HEK293 (cell line): ENCODE results near the gene NCLN.

Experiments used
- CTCF ChIA-PET: fragments of 350-600 bp; formaldehyde crosslinking; extraction: SDS; loops from one replicate; lab custom pipeline; 2021; ENCODE audit warnings: antibody characterized with exemption; lab: Yijun Ruan, JAX
- POLR2A ChIA-PET: fragments of 300-600 bp; formaldehyde crosslinking; extraction: SDS; loops from one replicate; lab custom pipeline; 2020; ENCODE audit warnings: antibody characterized with exemption, inconsistent platforms; lab: Yijun Ruan, JAX
- H3K27ac ChIP-seq: fragments of 200-500 bp; sonication (Bioruptor generic); 2 replicates; pipeline ENCODE4 v1.5.1; 2014; ENCODE audit warnings: low read depth, low read length, control low read depth, inconsistent platforms; ENCODE audit errors: extremely low read depth
- H3K36me3 ChIP-seq, 2 experiments: fragments of 200-500 bp in 1 of 2; sonication (Bioruptor generic) in 1 of 2; 1 replicate in 1 of 2; 2 replicates in 1 of 2; pipeline ENCODE4 v1.5.1; 2014 to 2017; ENCODE audit warnings: inconsistent platforms in 2 of 2, low read length in 2 of 2; ENCODE audit not compliant: control insufficient read depth in 2 of 2, insufficient read depth in 1 of 2
- H3K4me1 ChIP-seq: fragments of 200-500 bp; sonication (Bioruptor generic); 2 replicates; pipeline ENCODE4 v1.5.1; 2014; ENCODE audit warnings: mild to moderate bottlenecking, low read length, inconsistent platforms; ENCODE audit not compliant: control insufficient read depth, insufficient read depth
- H3K4me3 ChIP-seq: 2 replicates; pipeline ENCODE4 v1.5.1; 2011; ENCODE audit warnings: low read depth, mild to moderate bottlenecking, control low read depth, low read length, moderate library complexity
- H3K9me3 ChIP-seq: fragments of 200-500 bp; sonication (Bioruptor generic); 2 replicates; pipeline ENCODE4 v1.5.1; 2014; ENCODE audit warnings: low read depth, low read length, inconsistent platforms; ENCODE audit not compliant: control insufficient read depth, insufficient read depth
- BCL11A ChIP-seq: fragments of 450-650 bp; formaldehyde crosslinking; IDR thresholded peaks from 2 replicates; pipeline ENCODE4 v1.5.1; 2016; ENCODE audit warnings: low read depth, missing biosample characterization, missing genetic modification characterization
- GFI1B ChIP-seq: fragments of 450-650 bp; formaldehyde crosslinking; IDR thresholded peaks from 2 replicates; pipeline ENCODE4 v1.5.1; 2016; ENCODE audit warnings: missing biosample characterization, missing genetic modification characterization
- GLI2 ChIP-seq: fragments of 450-650 bp; formaldehyde crosslinking; IDR thresholded peaks from 2 replicates; pipeline ENCODE4; 2017; ENCODE audit warnings: missing biosample characterization, missing genetic modification characterization, low read depth, borderline replicate concordance
- KLF8 ChIP-seq: fragments of 450-650 bp; formaldehyde crosslinking; IDR thresholded peaks from 2 replicates; pipeline ENCODE4 v1.5.1; 2016; ENCODE audit warnings: missing biosample characterization, missing genetic modification characterization
- KLF9 ChIP-seq: fragments of 450-650 bp; formaldehyde crosslinking; IDR thresholded peaks from 2 replicates; pipeline ENCODE4 v1.5.1; 2016; ENCODE audit warnings: missing biosample characterization, missing genetic modification characterization, low read depth
- MYNN ChIP-seq: fragments of 450-650 bp; formaldehyde crosslinking; IDR thresholded peaks from 2 replicates; pipeline ENCODE4 v1.5.1; 2016; ENCODE audit warnings: missing biosample characterization, missing genetic modification characterization, borderline replicate concordance
- SP7 ChIP-seq: fragments of 450-650 bp; formaldehyde crosslinking; IDR thresholded peaks from 2 replicates; pipeline ENCODE4 v1.5.1; 2016; ENCODE audit warnings: missing biosample characterization, missing genetic modification characterization
- ZBTB1 ChIP-seq: fragments of 450-650 bp; formaldehyde crosslinking; IDR thresholded peaks from 2 replicates; pipeline ENCODE4 v1.5.1; 2016; ENCODE audit warnings: missing biosample characterization, missing genetic modification characterization
- ZFHX2 ChIP-seq: fragments of 450-650 bp; formaldehyde crosslinking; conservative IDR thresholded peaks from 2 replicates; pipeline ENCODE4 v1.5.1; 2016; ENCODE audit warnings: missing biosample characterization, missing genetic modification characterization
- ZIC2 ChIP-seq: fragments of 450-650 bp; formaldehyde crosslinking; IDR thresholded peaks from 2 replicates; pipeline ENCODE4 v1.5.1; 2016; ENCODE audit warnings: missing biosample characterization, missing genetic modification characterization
- ZNF112 ChIP-seq: fragments of 450-650 bp; formaldehyde crosslinking; IDR thresholded peaks from 2 replicates; pipeline ENCODE4 v1.5.0; 2017; ENCODE audit warnings: missing biosample characterization, missing genetic modification characterization
- ZNF138 ChIP-seq: fragments of 450-650 bp; formaldehyde crosslinking; IDR thresholded peaks from 2 replicates; pipeline ENCODE4 v1.5.1; 2016; ENCODE audit warnings: missing biosample characterization, missing genetic modification characterization, borderline replicate concordance
- ZNF184 ChIP-seq: fragments of 450-650 bp; IDR thresholded peaks from 2 replicates; pipeline ENCODE4 v1.5.1; 2018; ENCODE audit warnings: missing biosample characterization, mild to moderate bottlenecking, missing genetic modification characterization
- ZNF221 ChIP-seq: fragments of 450-650 bp; formaldehyde crosslinking; IDR thresholded peaks from 2 replicates; pipeline ENCODE4 v1.5.1; 2017; ENCODE audit warnings: missing biosample characterization, missing genetic modification characterization, borderline replicate concordance
- ZNF223 ChIP-seq: fragments of 450-650 bp; formaldehyde crosslinking; IDR thresholded peaks from 2 replicates; pipeline ENCODE4 v1.5.1; 2016; ENCODE audit warnings: missing biosample characterization, missing genetic modification characterization
- ZNF23 ChIP-seq: fragments of 450-650 bp; formaldehyde crosslinking; IDR thresholded peaks from 2 replicates; pipeline ENCODE4 v1.5.1; 2016; ENCODE audit warnings: missing biosample characterization, missing genetic modification characterization, borderline replicate concordance
- ZNF248 ChIP-seq: fragments of 450-650 bp; formaldehyde crosslinking; IDR thresholded peaks from 2 replicates; pipeline ENCODE4 v1.5.1; 2017; ENCODE audit warnings: missing biosample characterization, missing genetic modification characterization
- ZNF324 ChIP-seq: fragments of 450-650 bp; formaldehyde crosslinking; IDR thresholded peaks from 2 replicates; pipeline ENCODE4 v1.5.1; 2016; ENCODE audit warnings: missing biosample characterization, missing genetic modification characterization
- ZNF37A ChIP-seq: fragments of 450-650 bp; IDR thresholded peaks from 2 replicates; pipeline ENCODE4 v1.5.1; 2018; ENCODE audit warnings: missing biosample characterization, missing genetic modification characterization
- ZNF623 ChIP-seq: fragments of 450-650 bp; formaldehyde crosslinking; IDR thresholded peaks from 2 replicates; pipeline ENCODE4 v1.5.1; 2016; ENCODE audit warnings: missing biosample characterization, missing genetic modification characterization
- ZSCAN23 ChIP-seq: fragments of 450-650 bp; formaldehyde crosslinking; IDR thresholded peaks from 2 replicates; pipeline ENCODE4 v1.5.1; 2016; ENCODE audit warnings: missing biosample characterization, missing genetic modification characterization
- TF ChIP-seq, protein P1 (sequence below): fragments of 450-650 bp; formaldehyde crosslinking; IDR thresholded peaks from 2 replicates; pipeline ENCODE4 v1.5.1; 2016; ENCODE audit warnings: missing biosample characterization, missing genetic modification characterization
- TF ChIP-seq, protein P2 (sequence below): fragments of 450-650 bp; formaldehyde crosslinking; IDR thresholded peaks from 2 replicates; pipeline ENCODE4 v1.5.1; 2016; ENCODE audit warnings: missing biosample characterization, missing genetic modification characterization
- TF ChIP-seq, protein P3 (sequence below): fragments of 450-650 bp; formaldehyde crosslinking; IDR thresholded peaks from 2 replicates; pipeline ENCODE4 v1.5.1; 2016; ENCODE audit warnings: missing biosample characterization, missing genetic modification characterization
- TF ChIP-seq, protein P4 (sequence below): fragments of 450-650 bp; formaldehyde crosslinking; IDR thresholded peaks from 2 replicates; pipeline ENCODE4 v1.5.0; 2017; ENCODE audit warnings: missing biosample characterization, missing genetic modification characterization, borderline replicate concordance
- TF ChIP-seq, protein P5 (sequence below): fragments of 450-650 bp; formaldehyde crosslinking; IDR thresholded peaks from 2 replicates; pipeline ENCODE4 v1.5.1; 2016; ENCODE audit warnings: missing biosample characterization, missing genetic modification characterization
- TF ChIP-seq, protein P6 (sequence below): fragments of 450-650 bp; formaldehyde crosslinking; IDR thresholded peaks from 2 replicates; pipeline ENCODE4 v1.5.1; 2017; ENCODE audit warnings: missing biosample characterization, missing genetic modification characterization

NCLN gene

DNA sequence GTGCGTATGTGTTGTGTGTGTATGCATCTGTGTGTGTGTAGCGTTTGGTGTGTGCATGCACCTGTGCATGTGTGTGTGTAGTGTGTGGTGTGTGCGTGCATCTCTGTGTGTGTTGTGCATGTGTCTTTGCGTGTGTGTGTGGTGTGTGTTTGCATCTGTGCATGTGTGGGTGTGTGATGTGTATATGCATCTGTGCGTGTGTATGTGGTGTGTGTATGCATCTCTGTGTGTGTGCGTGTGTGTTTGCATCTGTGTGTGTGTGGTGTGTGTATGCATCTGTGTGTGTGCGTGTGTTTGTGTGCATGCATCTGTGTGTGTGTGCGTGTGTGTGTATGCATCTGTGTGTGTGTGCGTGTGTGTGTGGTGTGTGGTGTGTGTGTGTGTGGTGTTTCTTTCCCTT is 59.3 kb downstream of the NCLN start:
- Histone ChIP-seq H3K36me3 (no peaks in the 10 kb centered on the region), H3K9me3 (no peaks in the 10 kb centered on the region), H3K4me3 (no peak overlapping the region), H3K4me1 (no peaks in the 10 kb centered on the region), H3K27ac (no peak overlapping the region)
- POLR2A ChIA-PET: interaction anchor here (0.6 kb wide), 1 partner anchor 8 kb away, joined by 3 read pairs; no protein-coding TSS in a partner anchor
- CTCF ChIA-PET: no interaction called here
- TF ChIP-seq, protein P1, sequence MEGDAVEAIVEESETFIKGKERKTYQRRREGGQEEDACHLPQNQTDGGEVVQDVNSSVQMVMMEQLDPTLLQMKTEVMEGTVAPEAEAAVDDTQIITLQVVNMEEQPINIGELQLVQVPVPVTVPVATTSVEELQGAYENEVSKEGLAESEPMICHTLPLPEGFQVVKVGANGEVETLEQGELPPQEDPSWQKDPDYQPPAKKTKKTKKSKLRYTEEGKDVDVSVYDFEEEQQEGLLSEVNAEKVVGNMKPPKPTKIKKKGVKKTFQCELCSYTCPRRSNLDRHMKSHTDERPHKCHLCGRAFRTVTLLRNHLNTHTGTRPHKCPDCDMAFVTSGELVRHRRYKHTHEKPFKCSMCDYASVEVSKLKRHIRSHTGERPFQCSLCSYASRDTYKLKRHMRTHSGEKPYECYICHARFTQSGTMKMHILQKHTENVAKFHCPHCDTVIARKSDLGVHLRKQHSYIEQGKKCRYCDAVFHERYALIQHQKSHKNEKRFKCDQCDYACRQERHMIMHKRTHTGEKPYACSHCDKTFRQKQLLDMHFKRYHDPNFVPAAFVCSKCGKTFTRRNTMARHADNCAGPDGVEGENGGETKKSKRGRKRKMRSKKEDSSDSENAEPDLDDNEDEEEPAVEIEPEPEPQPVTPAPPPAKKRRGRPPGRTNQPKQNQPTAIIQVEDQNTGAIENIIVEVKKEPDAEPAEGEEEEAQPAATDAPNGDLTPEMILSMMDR: no peak; the same call in 1 of the 2 replicates
- no peak for TF ChIP-seq ZBTB1 (tag by site-specific recombination)
- TF ChIP-seq ZNF184 (tag by site-specific recombination): no peak
- TF ChIP-seq, protein P2, sequence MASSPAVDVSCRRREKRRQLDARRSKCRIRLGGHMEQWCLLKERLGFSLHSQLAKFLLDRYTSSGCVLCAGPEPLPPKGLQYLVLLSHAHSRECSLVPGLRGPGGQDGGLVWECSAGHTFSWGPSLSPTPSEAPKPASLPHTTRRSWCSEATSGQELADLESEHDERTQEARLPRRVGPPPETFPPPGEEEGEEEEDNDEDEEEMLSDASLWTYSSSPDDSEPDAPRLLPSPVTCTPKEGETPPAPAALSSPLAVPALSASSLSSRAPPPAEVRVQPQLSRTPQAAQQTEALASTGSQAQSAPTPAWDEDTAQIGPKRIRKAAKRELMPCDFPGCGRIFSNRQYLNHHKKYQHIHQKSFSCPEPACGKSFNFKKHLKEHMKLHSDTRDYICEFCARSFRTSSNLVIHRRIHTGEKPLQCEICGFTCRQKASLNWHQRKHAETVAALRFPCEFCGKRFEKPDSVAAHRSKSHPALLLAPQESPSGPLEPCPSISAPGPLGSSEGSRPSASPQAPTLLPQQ (tag by site-specific recombination): no peak
- no peak for TF ChIP-seq GFI1B (tag by site-specific recombination)
- TF ChIP-seq ZNF223: no peak
- no peak for TF ChIP-seq ZFHX2 (tag by site-specific recombination)
- TF ChIP-seq ZNF112: 0 out of 2 replicates have a peak, but pooled peaks have one; percentile 11
- TF ChIP-seq BCL11A (tag by site-specific recombination): no peak
- TF ChIP-seq, protein P3, sequence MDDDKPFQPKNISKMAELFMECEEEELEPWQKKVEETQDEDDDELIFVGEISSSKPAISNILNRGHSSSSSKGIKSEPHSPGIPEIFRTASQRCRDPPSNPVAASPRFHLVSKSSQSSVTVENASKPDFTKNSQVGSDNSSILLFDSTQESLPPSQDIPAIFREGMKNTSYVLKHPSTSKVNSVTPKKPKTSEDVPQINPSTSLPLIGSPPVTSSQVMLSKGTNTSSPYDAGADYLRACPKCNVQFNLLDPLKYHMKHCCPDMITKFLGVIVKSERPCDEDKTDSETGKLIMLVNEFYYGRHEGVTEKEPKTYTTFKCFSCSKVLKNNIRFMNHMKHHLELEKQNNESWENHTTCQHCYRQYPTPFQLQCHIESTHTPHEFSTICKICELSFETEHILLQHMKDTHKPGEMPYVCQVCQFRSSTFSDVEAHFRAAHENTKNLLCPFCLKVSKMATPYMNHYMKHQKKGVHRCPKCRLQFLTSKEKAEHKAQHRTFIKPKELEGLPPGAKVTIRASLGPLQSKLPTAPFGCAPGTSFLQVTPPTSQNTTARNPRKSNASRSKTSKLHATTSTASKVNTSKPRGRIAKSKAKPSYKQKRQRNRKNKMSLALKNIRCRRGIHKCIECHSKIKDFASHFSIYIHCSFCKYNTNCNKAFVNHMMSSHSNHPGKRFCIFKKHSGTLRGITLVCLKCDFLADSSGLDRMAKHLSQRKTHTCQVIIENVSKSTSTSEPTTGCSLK: no peak
- TF ChIP-seq, protein P4, sequence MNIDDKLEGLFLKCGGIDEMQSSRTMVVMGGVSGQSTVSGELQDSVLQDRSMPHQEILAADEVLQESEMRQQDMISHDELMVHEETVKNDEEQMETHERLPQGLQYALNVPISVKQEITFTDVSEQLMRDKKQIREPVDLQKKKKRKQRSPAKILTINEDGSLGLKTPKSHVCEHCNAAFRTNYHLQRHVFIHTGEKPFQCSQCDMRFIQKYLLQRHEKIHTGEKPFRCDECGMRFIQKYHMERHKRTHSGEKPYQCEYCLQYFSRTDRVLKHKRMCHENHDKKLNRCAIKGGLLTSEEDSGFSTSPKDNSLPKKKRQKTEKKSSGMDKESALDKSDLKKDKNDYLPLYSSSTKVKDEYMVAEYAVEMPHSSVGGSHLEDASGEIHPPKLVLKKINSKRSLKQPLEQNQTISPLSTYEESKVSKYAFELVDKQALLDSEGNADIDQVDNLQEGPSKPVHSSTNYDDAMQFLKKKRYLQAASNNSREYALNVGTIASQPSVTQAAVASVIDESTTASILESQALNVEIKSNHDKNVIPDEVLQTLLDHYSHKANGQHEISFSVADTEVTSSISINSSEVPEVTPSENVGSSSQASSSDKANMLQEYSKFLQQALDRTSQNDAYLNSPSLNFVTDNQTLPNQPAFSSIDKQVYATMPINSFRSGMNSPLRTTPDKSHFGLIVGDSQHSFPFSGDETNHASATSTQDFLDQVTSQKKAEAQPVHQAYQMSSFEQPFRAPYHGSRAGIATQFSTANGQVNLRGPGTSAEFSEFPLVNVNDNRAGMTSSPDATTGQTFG (tag by site-specific recombination): 0 out of 2 replicates have a peak, but pooled peaks have one; percentile 37
- no peak for TF ChIP-seq KLF9 (tag by site-specific recombination)
- no peak for TF ChIP-seq ZNF37A (tag by site-specific recombination)
- TF ChIP-seq ZIC2 (tag by site-specific recombination): no peak
- no peak for TF ChIP-seq ZNF138
- TF ChIP-seq ZNF23 (tag by site-specific recombination): no peak
- no peak for TF ChIP-seq ZNF623
- no peak for TF ChIP-seq ZNF221 (tag by site-specific recombination)
- no peak for TF ChIP-seq MYNN (tag by site-specific recombination)
- no peak for TF ChIP-seq SP7
- TF ChIP-seq KLF8: no peak
- TF ChIP-seq GLI2 (tag by site-specific recombination): no peak
- peak; percentile 71; the same call in 1 of the 2 replicates for TF ChIP-seq ZNF248 (tag by site-specific recombination)
- TF ChIP-seq ZNF324 (tag by site-specific recombination): no peak
- TF ChIP-seq, protein P5, sequence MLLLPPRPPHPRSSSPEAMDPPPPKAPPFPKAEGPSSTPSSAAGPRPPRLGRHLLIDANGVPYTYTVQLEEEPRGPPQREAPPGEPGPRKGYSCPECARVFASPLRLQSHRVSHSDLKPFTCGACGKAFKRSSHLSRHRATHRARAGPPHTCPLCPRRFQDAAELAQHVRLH (tag by site-specific recombination): no peak
- TF ChIP-seq ZSCAN23 (tag by site-specific recombination): no peak
- TF ChIP-seq, protein P6, sequence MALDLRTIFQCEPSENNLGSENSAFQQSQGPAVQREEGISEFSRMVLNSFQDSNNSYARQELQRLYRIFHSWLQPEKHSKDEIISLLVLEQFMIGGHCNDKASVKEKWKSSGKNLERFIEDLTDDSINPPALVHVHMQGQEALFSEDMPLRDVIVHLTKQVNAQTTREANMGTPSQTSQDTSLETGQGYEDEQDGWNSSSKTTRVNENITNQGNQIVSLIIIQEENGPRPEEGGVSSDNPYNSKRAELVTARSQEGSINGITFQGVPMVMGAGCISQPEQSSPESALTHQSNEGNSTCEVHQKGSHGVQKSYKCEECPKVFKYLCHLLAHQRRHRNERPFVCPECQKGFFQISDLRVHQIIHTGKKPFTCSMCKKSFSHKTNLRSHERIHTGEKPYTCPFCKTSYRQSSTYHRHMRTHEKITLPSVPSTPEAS (tag by site-specific recombination): peak; percentile 94
